Measurements from ENCODE around the gene AMBP. TPM values are rescaled to one million over a fixed set of nuclear protein-coding genes. Genes with fewer than 3 reads are reported as not detected.

Gene AMBP
- total and polyA plus RNA-seq, 2 of the 13 experiments (the other 11 are each of a cell fraction or from before 2014, with no cell fraction given) = 1,510 to 2,580 TPM

GRCh38 chr9:114056527-114056926 lies 21.6 kb downstream of the AMBP start:
- DNase-seq (ENCODE audit: low spot score) (no peak), ATAC-seq (peak; percentile 0; the same call in 1 of the 3 replicates), FAIRE-seq (no peak)
- intact Hi-C loops (cut with micrococcal nuclease; ENCODE audit: unreplicated experiment) (no loop called here), in situ Hi-C loops (cut with HindIII; ENCODE audit: extremely low pct_ligation_motif_present, low pct_unique_long_range_greater_than_20kb) (no loop called here)
- Histone ChIP-seq H3K9me3 (ENCODE audit: low read length) (no peaks in the 10 kb centered on the region), H3K9ac (ENCODE audit: insufficient read depth, low read depth, low read length) (no peak overlapping the region), H3K4me2 (ENCODE audit: low read depth, low read length) (no peak overlapping the region), H3K27me3 (ENCODE audit: control insufficient read depth in 1 of 2, insufficient read depth in 2 of 2, low read length in 2 of 2) (peaks cover 2 to 4% of the 10 kb centered on the region in 2 experiments; a peak in 3 of 5 replicates), H4K20me1 (ENCODE audit: insufficient read depth, low read length) (peaks cover 22% of the 10 kb centered on the region), H3K4me1 (ENCODE audit: insufficient read depth, low read length) (peaks cover 34% of the 10 kb centered on the region), H3K36me3 (replicated peaks in 1 of 2; ENCODE audit: control insufficient read depth in 1 of 2, insufficient read depth in 2 of 2, low read length in 2 of 2) (peaks cover 6 to 17% of the 10 kb centered on the region in 2 experiments; a peak in 4 of 5 replicates), H3K4me3 (replicated peaks in 1 of 3; ENCODE audit: insufficient read depth in 1 of 3, low read depth in 2 of 3, low read length in 3 of 3) (no peak overlapping the region), H3K79me2 (ENCODE audit: insufficient read depth, low read length) (no peaks in the 10 kb centered on the region), H2AFZ (ENCODE audit: low read length) (no peak overlapping the region), H3K27ac (ENCODE audit: extremely low read length, insufficient read depth, low read length) (no peak overlapping the region)
- no TSS peak for BruUV-seq (replicated peaks)
- WGBS (ENCODE audit: low lambda C conversion rate) = 68% methylated on average over 5 of the region's 5 CpGs
- CTCF ChIA-PET (ENCODE audit: low intra/inter-chr PET ratio, low total read pairs) = no interaction called here
- POLR2A ChIA-PET = no interaction called here
- TF ChIP-seq ARID5B (CRISPR knock-in tag; IDR thresholded peaks at IDR 0.05) = no peak
- TF ChIP-seq, protein P1, sequence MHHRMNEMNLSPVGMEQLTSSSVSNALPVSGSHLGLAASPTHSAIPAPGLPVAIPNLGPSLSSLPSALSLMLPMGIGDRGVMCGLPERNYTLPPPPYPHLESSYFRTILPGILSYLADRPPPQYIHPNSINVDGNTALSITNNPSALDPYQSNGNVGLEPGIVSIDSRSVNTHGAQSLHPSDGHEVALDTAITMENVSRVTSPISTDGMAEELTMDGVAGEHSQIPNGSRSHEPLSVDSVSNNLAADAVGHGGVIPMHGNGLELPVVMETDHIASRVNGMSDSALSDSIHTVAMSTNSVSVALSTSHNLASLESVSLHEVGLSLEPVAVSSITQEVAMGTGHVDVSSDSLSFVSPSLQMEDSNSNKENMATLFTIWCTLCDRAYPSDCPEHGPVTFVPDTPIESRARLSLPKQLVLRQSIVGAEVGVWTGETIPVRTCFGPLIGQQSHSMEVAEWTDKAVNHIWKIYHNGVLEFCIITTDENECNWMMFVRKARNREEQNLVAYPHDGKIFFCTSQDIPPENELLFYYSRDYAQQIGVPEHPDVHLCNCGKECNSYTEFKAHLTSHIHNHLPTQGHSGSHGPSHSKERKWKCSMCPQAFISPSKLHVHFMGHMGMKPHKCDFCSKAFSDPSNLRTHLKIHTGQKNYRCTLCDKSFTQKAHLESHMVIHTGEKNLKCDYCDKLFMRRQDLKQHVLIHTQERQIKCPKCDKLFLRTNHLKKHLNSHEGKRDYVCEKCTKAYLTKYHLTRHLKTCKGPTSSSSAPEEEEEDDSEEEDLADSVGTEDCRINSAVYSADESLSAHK (CRISPR knock-in tag; IDR thresholded peaks at IDR 0.05; ENCODE audit: borderline replicate concordance) = no peak
- TF ChIP-seq SRSF4 (IDR thresholded peaks at IDR 0.05; ENCODE audit: low read depth, low read length, poor library complexity, severe bottlenecking) = no peak
- no peak for TF ChIP-seq PLSCR1 (CRISPR knock-in tag; IDR thresholded peaks at IDR 0.05; ENCODE audit: borderline replicate concordance)
- no peak for TF ChIP-seq TAF1 (CRISPR knock-in tag; IDR thresholded peaks at IDR 0.05)
- no peak for TF ChIP-seq TBL1XR1 (IDR thresholded peaks at IDR 0.05; ENCODE audit: borderline replicate concordance, low read length, partially characterized antibody)
- no peak for TF ChIP-seq KLF16 (CRISPR knock-in tag; IDR thresholded peaks at IDR 0.05)
- TF ChIP-seq MBNL3 (CRISPR knock-in tag; conservative IDR thresholded peaks at IDR 0.05) = no peak
- TF ChIP-seq HMGA1 (CRISPR knock-in tag; conservative IDR thresholded peaks at IDR 0.05) = no peak
- TF ChIP-seq, protein P2, sequence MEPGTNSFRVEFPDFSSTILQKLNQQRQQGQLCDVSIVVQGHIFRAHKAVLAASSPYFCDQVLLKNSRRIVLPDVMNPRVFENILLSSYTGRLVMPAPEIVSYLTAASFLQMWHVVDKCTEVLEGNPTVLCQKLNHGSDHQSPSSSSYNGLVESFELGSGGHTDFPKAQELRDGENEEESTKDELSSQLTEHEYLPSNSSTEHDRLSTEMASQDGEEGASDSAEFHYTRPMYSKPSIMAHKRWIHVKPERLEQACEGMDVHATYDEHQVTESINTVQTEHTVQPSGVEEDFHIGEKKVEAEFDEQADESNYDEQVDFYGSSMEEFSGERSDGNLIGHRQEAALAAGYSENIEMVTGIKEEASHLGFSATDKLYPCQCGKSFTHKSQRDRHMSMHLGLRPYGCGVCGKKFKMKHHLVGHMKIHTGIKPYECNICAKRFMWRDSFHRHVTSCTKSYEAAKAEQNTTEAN (CRISPR knock-in tag; conservative IDR thresholded peaks at IDR 0.05) = no peak
- TF ChIP-seq, protein P3, sequence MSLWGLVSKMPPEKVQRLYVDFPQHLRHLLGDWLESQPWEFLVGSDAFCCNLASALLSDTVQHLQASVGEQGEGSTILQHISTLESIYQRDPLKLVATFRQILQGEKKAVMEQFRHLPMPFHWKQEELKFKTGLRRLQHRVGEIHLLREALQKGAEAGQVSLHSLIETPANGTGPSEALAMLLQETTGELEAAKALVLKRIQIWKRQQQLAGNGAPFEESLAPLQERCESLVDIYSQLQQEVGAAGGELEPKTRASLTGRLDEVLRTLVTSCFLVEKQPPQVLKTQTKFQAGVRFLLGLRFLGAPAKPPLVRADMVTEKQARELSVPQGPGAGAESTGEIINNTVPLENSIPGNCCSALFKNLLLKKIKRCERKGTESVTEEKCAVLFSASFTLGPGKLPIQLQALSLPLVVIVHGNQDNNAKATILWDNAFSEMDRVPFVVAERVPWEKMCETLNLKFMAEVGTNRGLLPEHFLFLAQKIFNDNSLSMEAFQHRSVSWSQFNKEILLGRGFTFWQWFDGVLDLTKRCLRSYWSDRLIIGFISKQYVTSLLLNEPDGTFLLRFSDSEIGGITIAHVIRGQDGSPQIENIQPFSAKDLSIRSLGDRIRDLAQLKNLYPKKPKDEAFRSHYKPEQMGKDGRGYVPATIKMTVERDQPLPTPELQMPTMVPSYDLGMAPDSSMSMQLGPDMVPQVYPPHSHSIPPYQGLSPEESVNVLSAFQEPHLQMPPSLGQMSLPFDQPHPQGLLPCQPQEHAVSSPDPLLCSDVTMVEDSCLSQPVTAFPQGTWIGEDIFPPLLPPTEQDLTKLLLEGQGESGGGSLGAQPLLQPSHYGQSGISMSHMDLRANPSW (CRISPR knock-in tag; IDR thresholded peaks at IDR 0.05; ENCODE audit: borderline replicate concordance) = no peak
- TF ChIP-seq LBX2 (CRISPR knock-in tag; IDR thresholded peaks at IDR 0.05; ENCODE audit: borderline replicate concordance) = no peak
